Measurements from ENCODE around the gene PTPRG. TPM values are rescaled to one million over a fixed set of nuclear protein-coding genes. Genes with fewer than 3 reads are reported as not detected.
"Not testable (repeated sequence)": the region's sequence is repeated elsewhere in the genome, so short reads cannot be mapped to it uniquely, and the experiment has no call there.

Gene PTPRG
- total RNA-seq, 1 donor from 2014 or later, result 124 TPM

DNA sequence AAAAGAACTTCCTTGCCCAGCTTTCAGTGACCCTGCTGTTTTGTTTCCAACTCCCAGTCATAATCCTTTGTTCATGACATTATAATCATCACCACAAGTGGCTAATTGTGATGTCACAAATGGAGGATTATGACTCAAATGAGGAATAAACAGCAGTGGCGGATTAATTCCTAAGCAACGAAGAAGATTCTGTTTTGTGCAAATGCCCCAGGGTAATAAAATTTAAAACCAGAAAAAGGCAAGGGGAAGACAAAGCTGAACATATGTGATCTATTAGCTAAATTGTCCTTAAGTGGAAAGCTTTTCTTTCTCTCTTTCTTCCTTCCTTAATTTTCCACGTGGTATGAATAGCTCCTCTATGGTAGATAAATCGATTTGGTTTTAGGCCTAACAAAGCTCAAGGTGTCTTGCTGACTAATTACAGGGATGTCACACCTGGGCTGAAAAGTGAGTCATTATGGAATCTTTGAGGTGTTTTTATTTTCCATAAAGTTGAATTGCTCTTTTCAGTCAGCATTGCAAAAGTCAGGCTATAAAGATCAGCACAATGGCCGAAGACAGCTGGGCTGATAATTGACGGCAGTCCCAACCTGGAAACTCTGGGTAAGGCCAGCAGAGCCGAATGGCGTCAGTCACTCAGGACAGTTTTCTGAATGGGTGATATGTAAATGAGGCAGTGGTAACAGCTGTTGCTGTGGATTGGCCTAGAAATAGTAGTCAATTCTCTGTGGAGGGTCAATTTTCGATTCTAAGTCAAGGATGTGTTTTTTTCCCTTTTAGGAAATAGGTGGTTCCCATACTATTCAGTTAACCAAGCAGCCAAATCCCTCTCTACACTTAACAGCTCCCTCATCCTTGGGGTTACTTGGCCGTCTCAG, 121.5 kb downstream of the PTPRG start:
- DNase-seq (ENCODE audit: low spot score), result no peak

DNA sequence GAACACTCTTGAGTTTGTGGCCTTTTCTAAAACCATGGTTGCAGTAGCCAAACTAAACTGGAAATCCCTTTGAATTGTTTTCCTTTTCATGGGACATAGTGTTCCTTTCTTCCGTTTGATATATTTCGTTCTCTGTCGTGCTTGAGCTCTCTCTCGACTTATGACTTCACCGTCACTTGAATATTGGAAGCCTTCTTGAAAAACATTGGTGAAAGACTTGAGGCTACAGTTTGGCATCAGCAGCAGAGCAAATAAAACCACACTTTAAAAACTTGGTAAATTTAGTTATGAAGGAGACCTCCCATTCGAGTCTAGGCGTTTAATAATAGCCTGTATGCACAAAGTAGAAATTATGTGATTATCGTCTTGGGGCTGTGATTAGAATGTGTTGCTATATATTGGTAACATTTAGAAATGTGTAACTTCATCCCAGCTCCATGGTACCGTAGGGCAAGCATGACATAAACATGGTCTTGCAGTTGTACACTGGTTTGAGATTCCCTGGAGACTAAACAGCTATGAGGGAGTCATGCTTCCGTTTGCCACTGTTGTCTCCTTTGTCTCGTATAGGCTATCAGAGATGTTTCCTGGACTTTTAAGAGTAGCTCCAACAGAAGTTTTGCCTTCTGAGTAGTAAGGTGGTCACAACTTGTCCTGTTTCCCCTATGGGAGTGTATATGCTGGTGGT, 122.3 kb downstream of the PTPRG start:
- no peak for DNase-seq (ENCODE audit: low spot score)

DNA sequence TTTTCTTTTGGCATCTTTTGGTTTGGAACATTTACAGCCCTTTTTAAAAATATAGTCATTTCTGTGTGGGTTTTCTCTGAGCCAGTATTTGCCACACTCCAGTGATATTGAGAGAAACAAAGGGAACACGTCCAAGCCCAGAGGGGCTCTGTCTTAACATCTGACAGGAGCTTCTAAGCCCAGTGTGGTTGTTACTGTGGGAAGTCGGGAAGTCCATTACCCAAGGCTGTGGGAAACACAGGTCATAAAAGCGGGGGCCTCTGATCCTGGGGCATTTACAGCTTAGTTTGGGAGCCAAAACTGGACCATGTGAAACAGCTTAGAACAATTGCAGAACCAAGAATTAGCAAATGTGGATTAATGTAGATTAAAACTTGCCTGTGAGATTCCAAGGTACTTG, 123.0 kb downstream of the PTPRG start:
- no peak for DNase-seq (ENCODE audit: low spot score)

DNA sequence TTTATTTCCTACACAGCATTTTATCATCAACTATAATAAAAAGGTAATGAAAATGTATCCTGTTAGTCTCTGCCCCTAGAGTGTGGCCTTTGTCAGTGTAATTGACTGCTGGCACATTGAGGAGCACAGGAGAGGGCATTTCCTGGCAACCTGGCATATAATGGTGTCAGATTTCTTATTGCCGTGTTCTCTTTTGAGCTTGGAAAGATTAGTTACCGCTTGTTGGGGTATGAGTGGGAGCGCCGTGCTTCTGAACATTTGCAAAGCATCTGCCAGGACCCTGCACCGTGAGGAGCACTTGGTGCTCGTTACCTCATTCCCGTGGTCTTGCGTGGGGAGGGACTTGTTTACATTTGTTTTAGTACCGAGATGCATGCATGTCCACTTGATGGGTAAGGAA, 124.4 kb downstream of the PTPRG start:
- DNase-seq (ENCODE audit: low spot score), result no peak

DNA sequence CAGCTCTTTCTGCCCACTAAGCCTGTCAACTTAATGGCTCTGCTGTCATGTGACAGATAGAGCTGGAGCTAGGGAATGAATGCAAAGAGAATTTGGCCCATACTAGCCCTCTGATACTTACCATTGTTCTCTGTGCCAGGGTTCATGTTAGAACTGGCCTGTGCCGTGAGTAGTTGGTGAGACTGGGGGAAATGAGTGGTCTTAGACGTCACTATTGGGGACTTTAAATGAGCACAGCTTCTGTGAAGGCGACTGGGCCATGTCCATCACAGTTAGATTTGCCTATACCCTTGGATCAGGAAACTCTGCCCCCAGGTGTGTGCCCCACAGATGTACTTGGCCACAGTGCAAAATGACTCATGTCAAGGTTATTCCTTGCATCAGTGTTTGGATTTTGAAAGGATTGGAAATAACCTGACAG, 124.9 kb downstream of the PTPRG start:
- no peak for DNase-seq (ENCODE audit: low spot score)

DNA sequence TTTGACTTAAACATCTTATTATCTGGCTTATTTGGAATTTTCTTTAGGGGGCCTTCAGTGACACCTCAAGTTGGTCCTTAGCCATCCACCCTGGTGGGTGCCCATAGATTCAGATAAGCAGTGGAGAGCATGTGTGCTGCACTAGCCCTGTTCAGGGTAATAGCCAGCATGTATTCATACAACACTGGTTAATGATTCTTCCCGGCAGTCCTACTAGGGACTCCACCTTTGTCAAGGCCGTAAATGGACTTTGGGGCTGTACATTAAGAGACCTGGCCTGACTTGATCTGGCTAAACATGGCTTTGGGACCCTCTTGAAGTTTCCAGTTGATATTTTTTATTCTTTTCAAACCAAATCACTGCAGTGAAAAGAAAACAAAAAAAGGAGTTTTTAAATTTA, 125.8 kb downstream of the PTPRG start:
- no peak for DNase-seq (ENCODE audit: low spot score)

DNA sequence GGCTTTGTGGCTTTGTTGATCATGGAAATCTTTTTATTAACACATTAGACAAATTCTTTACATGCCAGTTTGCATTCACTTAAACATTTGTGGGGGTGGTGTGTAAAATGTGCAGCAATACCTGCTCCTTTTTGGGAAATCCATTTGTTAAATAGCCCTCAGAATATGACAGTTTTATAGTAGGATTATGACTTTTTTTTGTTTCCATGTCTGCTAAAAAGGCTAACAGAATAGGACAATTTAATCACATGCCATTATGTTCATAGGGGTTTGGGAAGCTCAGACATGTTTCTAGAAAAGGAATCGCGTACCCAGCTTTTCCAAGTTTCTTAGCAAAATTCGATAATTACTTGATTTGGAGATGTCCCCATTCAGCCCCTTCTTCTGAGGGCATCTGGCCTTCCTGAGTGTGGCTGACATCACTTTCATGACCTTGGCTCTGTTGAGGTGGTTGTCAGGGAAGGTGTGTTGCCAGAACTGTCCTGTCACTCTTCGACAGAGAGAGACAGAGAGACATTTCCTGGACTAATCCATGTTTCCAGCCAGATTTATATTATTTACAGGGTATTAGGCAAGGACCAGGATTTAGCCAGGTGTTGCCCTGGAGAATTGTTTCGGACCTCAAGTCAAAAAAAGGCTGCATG, 126.4 kb downstream of the PTPRG start:
- DNase-seq (ENCODE audit: low spot score), result no peak

DNA sequence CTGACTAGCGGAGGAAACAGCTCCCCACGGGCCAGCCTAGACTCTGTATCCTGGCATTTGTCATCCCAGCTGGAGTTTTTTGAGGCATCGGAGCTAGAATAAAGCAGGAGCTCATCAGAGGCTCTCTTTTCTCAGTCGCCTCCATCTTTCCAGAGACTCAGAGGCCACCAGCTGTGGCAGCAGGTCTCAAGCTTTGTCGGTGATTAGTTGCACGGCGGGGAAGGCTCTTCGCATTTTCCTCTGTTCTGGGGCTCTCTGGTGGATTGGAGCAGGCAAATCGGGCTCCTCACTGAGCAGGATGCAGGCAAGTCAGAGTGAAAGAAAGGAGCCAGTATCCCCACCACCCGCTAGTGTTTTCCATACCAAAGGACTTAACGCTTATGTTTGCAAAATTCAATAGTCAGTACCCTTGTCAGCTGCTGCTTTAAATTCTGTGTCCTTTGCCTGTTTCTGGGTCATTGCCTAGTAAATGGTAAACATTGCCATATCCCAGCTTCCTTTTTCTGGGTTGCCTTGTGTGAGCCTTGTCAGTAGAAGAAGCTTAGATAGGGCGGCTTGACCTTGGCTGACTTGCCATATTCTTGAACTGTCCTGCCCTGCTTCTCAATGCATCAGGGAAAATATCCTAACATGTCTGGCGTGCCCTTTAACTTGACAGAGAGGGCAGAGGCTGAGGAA, 127.1 kb downstream of the PTPRG start:
- DNase-seq (ENCODE audit: low spot score), result no peak

DNA sequence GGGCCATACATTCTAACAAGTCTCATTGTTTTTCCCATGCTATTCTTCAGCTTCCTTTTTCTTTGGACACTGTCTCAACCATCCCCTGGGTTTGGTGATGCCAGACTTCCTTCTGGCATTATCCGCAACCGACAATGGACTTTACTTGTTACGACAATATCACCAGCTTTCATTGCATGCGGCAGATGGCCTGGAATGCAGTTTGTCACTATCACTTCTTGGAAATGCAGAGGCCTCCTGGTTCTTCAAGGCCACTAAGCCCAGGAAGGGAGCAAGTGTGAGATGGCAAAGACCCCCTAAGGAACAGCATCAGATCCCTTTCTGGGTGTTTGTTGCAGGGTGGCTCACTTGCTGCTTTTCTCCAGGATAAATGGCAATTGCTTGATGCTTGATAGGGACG, 128.6 kb downstream of the PTPRG start:
- DNase-seq (ENCODE audit: low spot score), result no peak

DNA sequence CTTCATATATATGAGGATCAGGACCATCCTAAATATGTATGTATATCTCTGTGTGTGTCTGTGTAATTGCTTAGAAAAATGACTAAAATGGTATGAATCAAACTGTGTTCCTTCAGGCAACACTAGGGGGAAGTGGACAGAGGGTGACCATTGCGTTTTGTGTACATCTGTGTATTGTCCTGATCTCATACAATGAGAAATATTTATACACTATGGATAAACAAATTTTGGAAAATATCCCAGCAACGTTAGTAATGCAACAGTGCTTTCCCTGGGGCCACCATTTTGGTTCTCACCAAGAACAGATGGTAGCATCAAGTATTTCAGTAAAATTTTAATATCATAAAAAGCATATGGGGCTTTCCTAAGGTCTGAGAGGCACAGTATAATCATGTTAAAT, 130.1 kb downstream of the PTPRG start:
- DNase-seq (ENCODE audit: low spot score), result no peak

DNA sequence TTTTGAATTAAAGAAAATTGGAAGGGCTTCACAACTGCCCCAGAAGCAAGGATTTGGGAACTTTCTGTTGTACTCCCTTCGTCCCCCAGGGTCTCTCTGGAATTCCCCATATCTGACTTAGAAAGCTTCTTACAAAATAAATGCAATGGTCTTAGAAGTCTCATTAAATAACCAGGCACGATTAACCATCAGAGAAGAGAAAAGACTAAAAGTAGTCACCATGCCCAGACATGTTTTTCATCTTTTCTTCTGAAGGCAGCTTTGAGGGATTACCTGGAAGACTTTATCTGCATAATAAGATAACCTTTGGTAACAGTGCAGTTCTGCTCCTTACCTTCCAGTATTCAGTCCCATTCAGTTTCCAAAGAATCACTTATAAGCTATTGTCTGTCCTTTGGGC, 135.9 kb downstream of the PTPRG start:
- no peak for DNase-seq (ENCODE audit: low spot score)

DNA sequence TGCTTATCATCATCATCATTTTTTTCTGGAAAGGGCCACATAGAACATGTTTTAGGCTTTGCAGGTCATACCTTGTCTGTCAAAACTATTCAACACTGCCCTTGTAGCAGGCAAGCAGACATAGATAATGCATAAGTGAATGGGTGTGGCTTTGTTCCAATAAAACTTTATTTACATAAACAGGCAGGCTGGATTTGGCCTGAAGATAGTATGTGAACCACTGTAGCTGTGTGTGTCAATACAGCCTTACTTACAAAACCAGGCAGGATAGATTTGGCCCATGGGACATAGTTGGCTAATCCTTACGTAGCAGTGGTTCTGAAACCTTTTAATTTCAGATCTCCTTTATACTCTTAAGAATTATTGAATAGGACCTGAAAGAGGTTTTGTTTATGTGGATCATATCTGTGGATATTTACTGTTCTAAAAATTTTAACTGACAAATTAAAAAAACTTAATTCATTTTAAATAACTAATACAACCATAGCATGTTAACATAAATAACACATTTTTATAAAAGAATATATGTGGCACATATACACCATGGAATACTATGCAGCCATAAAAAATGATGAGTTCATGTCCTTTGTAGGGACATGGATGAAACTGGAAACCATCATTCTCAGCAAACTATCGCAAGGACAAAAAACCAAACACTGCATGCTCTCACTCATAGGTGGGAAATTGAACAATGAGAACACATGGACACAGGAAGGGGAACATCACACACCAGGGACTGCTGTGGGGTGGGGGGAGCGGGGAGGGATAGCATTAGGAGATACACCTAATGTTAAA, 137.1 kb downstream of the PTPRG start:
- DNase-seq (ENCODE audit: low spot score), result not testable (repeated sequence)

DNA sequence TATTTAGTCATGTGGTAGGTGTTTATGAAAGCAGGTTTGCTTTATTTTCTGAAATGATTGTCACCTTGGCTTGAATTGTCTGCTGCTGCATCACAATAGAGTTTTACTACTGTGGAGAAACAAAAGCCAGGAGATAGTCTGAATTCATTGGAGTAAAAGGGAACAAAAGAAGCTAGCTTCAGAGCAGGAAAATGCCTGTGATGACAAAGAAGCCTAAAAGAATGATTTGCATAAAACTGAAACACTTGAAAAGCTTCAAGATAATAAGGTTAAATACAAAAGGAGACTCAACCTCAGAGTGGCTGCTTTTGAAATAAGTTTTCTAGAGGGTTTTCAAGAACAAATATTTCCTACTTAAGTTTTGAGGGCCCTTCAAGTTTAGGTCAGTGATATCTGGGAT, 138.3 kb downstream of the PTPRG start:
- no peak for DNase-seq (ENCODE audit: low spot score)

DNA sequence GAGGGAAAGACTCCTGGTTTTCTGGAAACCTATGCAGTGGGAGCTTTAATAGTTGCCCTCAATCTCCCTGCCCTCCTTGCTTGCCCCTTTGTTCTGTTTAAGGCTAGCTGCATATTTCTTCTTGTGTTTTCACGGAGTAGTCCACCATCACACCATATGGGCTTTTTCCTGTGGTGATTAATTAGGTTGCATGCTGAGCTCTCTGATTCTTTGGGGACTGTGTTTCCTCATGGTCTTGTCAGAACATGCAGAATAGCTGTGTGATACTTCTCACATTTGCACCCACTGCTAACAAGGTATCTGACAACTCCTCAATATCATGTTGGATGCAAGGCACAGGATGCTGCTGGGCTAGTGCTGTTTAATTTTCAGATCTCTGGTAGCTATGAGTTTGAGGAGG, 139.6 kb downstream of the PTPRG start:
- DNase-seq (ENCODE audit: low spot score), result no peak

DNA sequence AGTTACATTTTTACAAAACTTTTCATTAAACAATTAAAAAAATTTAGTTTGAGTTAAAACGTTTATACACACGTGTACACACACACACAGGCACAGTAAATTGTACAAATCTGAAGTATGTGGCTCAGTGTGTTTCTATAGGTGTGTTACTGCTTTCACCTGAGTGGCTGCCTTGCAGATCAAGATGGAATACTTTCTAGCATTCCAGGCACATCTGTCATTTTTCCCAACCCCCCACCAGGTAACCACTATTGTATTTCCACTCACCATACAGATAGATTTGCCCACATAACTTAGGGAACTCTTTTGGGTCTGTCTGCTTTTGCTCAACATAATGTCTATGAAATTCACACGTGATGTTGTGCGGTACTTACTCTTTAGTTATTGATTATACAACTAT, 141.1 kb downstream of the PTPRG start:
- no peak for DNase-seq (ENCODE audit: low spot score)

DNA sequence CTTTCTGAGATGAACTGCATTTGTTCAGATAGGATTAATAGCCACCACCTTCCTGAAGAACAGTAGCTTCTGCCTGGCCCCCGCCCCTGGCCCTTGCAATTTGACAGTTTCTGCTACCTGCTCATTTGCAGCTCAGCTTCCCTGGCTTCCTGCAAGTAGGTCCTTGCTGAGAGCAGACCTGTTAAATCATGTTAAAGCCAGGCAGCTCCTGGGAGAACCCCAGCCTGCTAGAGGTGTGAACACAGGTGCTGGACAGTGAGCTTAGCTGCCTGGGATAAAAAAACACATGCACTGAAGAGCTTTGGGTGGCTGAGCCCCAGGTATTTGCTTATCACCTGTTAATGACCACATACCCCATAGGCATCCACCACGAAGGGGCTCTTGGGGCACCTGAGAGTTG, 143.4 kb downstream of the PTPRG start:
- no peak for DNase-seq (ENCODE audit: low spot score)

DNA sequence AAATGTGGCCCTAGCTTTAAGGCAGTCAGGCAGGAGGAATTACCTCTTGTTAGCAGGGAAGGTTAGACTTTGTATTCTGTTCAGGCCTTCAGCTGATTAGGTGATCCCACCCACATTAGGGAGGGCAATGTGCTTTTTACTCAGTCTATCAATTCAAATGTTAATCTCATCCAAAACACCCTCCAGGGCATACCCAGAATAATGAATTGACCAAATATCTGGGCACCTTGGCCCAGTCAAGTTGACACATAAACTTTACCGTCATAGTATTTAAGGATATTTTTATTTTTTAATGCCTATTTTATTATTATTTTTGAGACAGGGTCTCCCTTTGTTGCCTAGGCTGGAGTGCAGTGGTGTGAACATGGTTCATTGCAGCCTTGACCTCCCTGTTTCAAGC, 146.1 kb downstream of the PTPRG start:
- DNase-seq (ENCODE audit: low spot score), result no peak

DNA sequence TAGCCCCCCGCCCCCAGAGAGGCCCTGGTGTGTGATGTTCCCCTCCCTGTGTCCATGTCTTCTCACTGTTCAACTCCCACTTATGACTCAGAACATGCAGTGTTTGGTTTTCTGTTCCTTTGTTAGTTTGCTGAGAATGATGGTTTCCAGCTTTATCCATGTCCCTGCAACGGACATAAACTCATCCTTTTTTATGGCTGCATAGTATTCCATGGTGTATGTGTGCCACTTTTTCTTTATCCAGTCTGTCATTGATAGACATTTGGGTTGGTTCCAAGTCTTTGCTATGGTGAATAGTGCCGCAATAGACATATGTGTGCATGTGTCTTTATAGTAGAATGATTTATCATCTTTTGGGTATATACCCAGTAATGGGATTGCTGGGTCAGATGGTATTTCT, 149.5 kb downstream of the PTPRG start:
- DNase-seq (ENCODE audit: low spot score), result not testable (repeated sequence)

DNA sequence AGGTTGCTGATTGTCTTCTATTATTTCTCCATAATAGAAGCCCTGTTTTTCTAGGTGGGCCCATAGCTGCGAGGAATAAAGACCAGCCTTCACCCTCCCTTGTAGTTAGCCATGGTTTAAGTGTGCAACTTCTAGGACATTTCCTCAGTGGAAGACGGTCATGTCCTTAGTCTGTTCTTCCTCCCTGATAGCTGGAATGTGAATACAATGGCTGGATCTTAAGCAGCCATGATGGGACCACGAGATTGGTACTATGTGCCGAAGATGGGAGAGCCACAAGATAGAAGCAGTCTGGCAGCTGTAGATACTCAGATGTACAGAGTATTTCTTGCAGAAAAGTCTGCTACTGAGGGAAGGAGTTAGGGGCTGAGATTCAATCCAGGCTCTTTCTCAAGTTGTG, 152.9 kb downstream of the PTPRG start:
- DNase-seq (ENCODE audit: low spot score), result no peak

DNA sequence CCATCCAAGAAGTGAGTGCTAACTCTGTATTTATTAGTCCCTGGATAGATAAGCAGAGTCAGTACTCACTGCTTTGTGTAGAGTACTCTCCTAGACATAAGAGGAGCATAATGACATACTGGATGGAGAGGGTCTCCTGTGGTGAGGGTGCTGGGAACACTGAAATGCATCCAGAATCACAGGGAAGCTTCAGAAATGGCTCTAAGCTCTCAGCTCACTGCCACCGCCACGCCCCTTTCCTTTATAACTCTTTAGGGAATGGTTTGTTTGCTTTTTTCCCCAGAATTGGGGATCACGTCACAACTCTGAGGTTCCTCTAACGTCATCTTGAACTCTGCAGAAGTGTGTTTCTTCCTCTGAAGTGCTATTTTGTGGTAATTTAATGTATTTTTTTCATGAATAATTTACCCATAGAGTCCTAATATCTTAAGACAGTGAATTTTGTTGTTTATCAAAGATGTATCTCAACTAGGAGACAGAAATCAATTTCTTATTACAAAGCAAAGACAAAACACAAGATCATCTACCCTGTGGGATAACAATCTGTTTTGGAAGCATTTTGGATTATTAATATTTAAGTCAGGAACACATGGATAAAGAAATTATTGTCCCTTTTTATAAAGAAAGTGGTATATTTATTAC, 154.6 kb downstream of the PTPRG start:
- no peak for DNase-seq (ENCODE audit: low spot score)
